Activated CD8-positive, alpha-beta T cell treated with anti-CD3 and anti-CD28 coated beads, Interleukin-2, amount 10 ng/mL, durations not matched to agents 7 days and 5 days (primary cell): ENCODE results near the gene SLC24A4. TPM values are rescaled to one million over a fixed set of nuclear protein-coding genes. Genes with fewer than 3 reads are reported as not detected.

Experiments used
- ATAC-seq: fragments of 150-1000 bp; cut with Tn5 transposase; one replicate; pipeline ENCODE4 v1.10.0; 2021; ENCODE audit warnings: moderate library complexity
- CTCF ChIA-PET: fragments of 350-600 bp; sonication (Branson Sonifier 250); formaldehyde crosslinking; loops from one replicate; lab custom pipeline; 2021; ENCODE audit warnings: antibody characterized with exemption; lab: Charles Lee
- POLR2A ChIA-PET: fragments of 350-600 bp; sonication (Branson Sonifier 250); formaldehyde crosslinking; loops from one replicate; lab custom pipeline; 2021; ENCODE audit warnings: antibody characterized with exemption; lab: Charles Lee
- DNase-seq: peaks from one replicate; pipeline ENCODE4 v3.0.0-alpha.2; 2020
- H3K27ac Mint-ChIP-seq: one replicate; pipeline ENCODE4 v1.8.0; 2021; ENCODE audit warnings: mild to moderate bottlenecking, mixed read lengths
- H3K27me3 Mint-ChIP-seq: one replicate; pipeline ENCODE4 v1.8.0; 2021; ENCODE audit warnings: low read depth, mixed read lengths
- H3K36me3 Mint-ChIP-seq: one replicate; pipeline ENCODE4 v1.8.0; 2021; ENCODE audit warnings: low read depth, mixed read lengths
- H3K4me1 Mint-ChIP-seq: one replicate; pipeline ENCODE4 v1.8.0; 2021; ENCODE audit warnings: low read depth, mixed read lengths
- H3K4me3 Mint-ChIP-seq: one replicate; pipeline ENCODE4 v1.8.0; 2021; ENCODE audit warnings: mild to moderate bottlenecking, mixed read lengths
- H3K9me3 Mint-ChIP-seq: one replicate; pipeline ENCODE4 v1.8.0; 2022; ENCODE audit warnings: mixed read lengths; ENCODE audit not compliant: insufficient read depth
- total RNA-seq, 2 experiments: library from RNA; stranded (reverse); gene quantifications; one replicate each; pipeline ENCODE4 v1.2.3, GENCODE V29; 2021

The SLC24A4 gene
- total RNA-seq, 2 experiments from 2014 or later = 0.05 TPM; not detected in 1

DNA sequence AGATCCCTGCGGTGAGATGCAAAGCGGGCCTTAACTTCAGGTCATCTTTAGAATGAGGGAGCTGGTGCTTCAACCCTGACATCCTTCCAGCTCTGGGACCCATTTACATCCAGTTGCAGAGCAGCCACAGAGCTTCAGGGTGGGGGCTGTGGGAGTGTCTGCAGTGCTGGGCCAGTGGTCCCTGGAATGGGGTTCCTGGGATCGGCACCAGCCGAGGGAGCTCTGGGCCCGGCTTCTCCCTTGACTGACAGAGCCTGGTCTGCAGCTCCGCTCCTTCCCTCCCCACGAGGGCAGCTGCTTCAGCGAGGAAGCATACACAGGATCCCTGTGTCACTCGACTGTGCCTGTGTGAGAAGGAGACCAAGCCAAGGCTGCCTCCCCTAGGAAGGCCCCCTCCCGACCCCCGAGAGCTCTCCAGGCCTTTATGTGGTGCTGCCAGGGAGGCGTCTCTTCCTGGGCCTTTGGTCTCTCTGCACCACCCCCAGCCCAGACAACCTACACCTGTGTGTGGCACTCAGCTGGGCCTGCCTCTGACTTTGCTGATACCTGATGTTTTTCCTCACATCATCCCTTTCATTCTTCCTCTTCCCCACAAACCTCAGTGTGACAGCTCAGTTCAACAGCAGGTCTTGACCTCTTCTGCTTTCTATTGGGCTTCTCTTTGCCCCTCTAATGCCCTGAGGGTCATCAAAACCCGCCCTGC, 142.5 kb downstream of the SLC24A4 start:
- no peak overlapping the region for H3K27ac Mint-ChIP-seq
- peaks cover 2% of the 10 kb centered on the region for H3K36me3 Mint-ChIP-seq
- no peak for DNase-seq
- H3K9me3 Mint-ChIP-seq = peaks cover 18% of the 10 kb centered on the region
- H3K27me3 Mint-ChIP-seq = peaks cover 5% of the 10 kb centered on the region
- CTCF ChIA-PET = interaction anchor here (0.7 to 1.0 kb wide), 2 partner anchors 9 to 11 kb away, joined by 3 read pairs; no protein-coding TSS in a partner anchor
- no peak overlapping the region for H3K4me3 Mint-ChIP-seq
- no peak for ATAC-seq
- POLR2A ChIA-PET = no interaction called here
- H3K4me1 Mint-ChIP-seq = peaks cover 13% of the 10 kb centered on the region

DNA sequence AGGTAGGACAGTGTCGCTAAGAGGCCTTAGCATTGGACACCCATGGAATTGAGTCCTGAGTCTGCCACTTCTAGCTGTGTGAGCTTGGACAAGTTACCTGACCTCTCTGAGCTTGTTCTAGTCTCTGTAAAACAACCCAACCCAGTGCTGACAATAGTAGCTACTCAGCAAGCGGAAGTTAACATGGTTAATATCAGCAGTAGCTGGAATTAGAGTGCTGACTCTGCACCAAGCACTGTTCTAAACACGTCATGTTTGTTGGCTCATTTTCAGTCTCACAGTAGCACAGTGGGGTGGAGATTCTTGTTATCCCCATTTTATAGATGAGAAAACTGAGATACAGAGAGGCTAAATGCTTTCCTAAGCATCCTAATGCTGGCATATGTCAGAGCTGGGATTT, 143.1 kb downstream of the SLC24A4 start:
- H3K9me3 Mint-ChIP-seq = peaks cover 18% of the 10 kb centered on the region

GRCh38 chr14:92469515-92469914, 146.6 kb downstream of the SLC24A4 start:
- POLR2A ChIA-PET = no interaction called here

More for the DNA sequence above, 143.1 kb downstream of the SLC24A4 start:
- Mint-ChIP-seq H3K4me3 (no peak overlapping the region), H3K27me3 (peaks cover 5% of the 10 kb centered on the region), H3K4me1 (peaks cover 13% of the 10 kb centered on the region), H3K27ac (no peak overlapping the region), H3K36me3 (peaks cover 2% of the 10 kb centered on the region)
- CTCF ChIA-PET = interaction anchor here (1.0 kb wide), 2 partner anchors 9 to 10 kb away, joined by 3 read pairs; no protein-coding TSS in a partner anchor
- DNase-seq (no peak), ATAC-seq (no peak)
- POLR2A ChIA-PET = no interaction called here

GRCh38 chr14:92470215-92470614, 147.2 kb downstream of the SLC24A4 start:
- ChIA-PET POLR2A (no interaction called here), CTCF (no interaction called here)
- H3K9me3 Mint-ChIP-seq = peaks cover 18% of the 10 kb centered on the region
- ATAC-seq = no peak
- H3K36me3 Mint-ChIP-seq = peaks cover 2% of the 10 kb centered on the region
- H3K4me3 Mint-ChIP-seq = no peak overlapping the region
- no peak overlapping the region for H3K27ac Mint-ChIP-seq
- H3K4me1 Mint-ChIP-seq = peaks cover 5% of the 10 kb centered on the region
- peaks cover 16% of the 10 kb centered on the region for H3K27me3 Mint-ChIP-seq
- DNase-seq = no peak

More at GRCh38 chr14:92469515-92469914, 146.6 kb downstream of the SLC24A4 start:
- ATAC-seq = no peak
- DNase-seq = no peak
- Mint-ChIP-seq H3K4me3 (no peak overlapping the region), H3K4me1 (peaks cover 5% of the 10 kb centered on the region), H3K9me3 (peaks cover 18% of the 10 kb centered on the region), H3K36me3 (peaks cover 2% of the 10 kb centered on the region), H3K27me3 (peaks cover 16% of the 10 kb centered on the region), H3K27ac (no peak overlapping the region)
- CTCF ChIA-PET = no interaction called here

DNA sequence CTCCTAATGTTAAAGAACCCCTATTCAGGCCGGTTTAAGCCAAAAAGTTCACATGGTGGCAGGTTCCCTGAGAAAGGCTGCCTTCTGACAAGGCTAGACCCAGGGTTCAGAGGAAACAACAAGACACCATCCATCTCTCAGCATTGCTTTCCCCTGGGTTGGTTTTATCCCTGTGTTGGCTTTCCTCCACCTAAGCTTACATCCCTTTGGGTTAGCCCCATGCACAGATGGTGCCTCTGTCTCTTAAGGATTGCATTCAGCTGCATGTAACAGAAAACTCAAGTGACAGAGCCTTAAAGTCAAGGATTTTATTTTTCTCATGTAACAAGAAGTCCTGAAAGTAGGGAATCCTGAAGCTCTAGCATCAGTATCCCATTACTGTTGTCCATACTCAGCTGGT, 147.8 kb downstream of the SLC24A4 start:
- ATAC-seq = no peak
- H3K27ac Mint-ChIP-seq = no peak overlapping the region
- H3K27me3 Mint-ChIP-seq = peaks cover 16% of the 10 kb centered on the region
- CTCF ChIA-PET = no interaction called here
- POLR2A ChIA-PET = no interaction called here
- H3K9me3 Mint-ChIP-seq = peaks cover 18% of the 10 kb centered on the region
- no peak for DNase-seq
- H3K4me1 Mint-ChIP-seq = peaks cover 6% of the 10 kb centered on the region
- H3K36me3 Mint-ChIP-seq = peaks cover 2% of the 10 kb centered on the region
- no peak overlapping the region for H3K4me3 Mint-ChIP-seq

GRCh38 chr14:92471919-92472318, 149.0 kb downstream of the SLC24A4 start:
- H3K4me3 Mint-ChIP-seq = no peak overlapping the region
- peaks cover 2% of the 10 kb centered on the region for H3K36me3 Mint-ChIP-seq
- DNase-seq (no peak), ATAC-seq (no peak)
- CTCF ChIA-PET = no interaction called here
- H3K27ac Mint-ChIP-seq = no peak overlapping the region
- H3K27me3 Mint-ChIP-seq = peaks cover 16% of the 10 kb centered on the region
- POLR2A ChIA-PET = no interaction called here
- H3K4me1 Mint-ChIP-seq = peaks cover 6% of the 10 kb centered on the region
- peaks cover 17% of the 10 kb centered on the region for H3K9me3 Mint-ChIP-seq

DNA sequence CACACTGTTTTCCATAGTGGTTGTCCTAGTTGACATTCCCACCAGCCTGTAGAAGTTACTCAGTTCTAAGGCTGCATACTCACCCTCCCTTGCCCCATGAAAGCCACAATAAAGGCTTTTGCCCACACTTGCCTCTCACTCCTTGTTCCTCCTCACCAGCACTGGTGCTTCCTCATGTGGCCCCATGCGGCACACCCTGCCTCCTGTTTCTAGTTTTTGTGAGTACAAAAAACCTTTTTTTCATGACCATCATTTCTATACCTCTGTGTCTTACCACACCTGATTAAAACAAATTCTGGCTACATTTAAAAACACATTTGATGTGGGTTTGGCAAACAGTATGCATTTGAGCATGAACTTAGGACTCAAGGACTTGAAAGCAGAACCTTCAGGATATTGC, 149.9 kb downstream of the SLC24A4 start:
- Mint-ChIP-seq H3K9me3 (peaks cover 8% of the 10 kb centered on the region), H3K27me3 (peaks cover 14% of the 10 kb centered on the region), H3K36me3 (no peaks in the 10 kb centered on the region), H3K4me3 (no peak overlapping the region), H3K27ac (no peak overlapping the region), H3K4me1 (peaks cover 6% of the 10 kb centered on the region)
- ChIA-PET POLR2A (no interaction called here), CTCF (interaction anchor here (1.3 kb wide), 1 partner anchor 121 kb away, joined by 3 read pairs; no protein-coding TSS in a partner anchor)
- no peak for ATAC-seq
- no peak for DNase-seq

DNA sequence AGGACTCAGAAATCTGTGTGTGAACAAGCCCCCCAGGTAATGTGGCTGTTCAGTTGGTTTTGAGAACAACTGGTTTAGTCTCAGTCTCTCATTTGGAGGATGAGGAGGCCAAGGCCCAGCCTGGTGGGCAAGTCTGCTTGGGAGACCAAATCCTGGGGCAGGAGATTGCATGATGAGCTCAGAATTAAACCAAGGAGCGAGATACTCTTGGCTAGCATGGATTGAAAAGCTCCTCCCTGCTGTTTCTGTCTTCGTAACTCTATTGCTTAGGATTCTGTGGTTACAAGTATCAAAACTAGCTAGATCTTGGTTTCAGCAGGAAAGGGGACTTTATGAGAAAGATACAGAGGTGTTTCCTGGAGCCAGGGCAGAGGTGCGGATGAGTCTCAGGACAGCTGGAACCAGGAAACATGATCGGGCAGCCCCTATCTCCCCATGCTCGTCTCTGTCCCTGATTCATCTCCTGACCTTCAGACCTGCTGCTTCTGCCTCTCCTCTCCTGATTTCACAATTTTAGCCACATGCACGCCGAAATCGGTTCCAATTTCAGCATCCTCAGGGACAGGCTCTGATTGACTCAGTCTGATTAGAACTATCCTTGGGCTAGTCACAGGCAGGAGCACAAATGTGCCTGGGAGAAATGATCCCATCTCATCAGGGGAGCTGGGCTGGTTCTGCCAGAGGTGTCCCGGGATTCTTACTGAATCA, 150.4 kb downstream of the SLC24A4 start:
- ChIA-PET POLR2A (no interaction called here), CTCF (interaction anchor here (1.2 to 1.3 kb wide), 2 partner anchors 8 to 121 kb away, joined by 3 read pairs; no protein-coding TSS in a partner anchor)
- Mint-ChIP-seq H3K4me3 (no peak overlapping the region), H3K27ac (no peak overlapping the region), H3K9me3 (peaks cover 5% of the 10 kb centered on the region), H3K27me3 (peaks cover 14% of the 10 kb centered on the region), H3K4me1 (peaks cover 6% of the 10 kb centered on the region), H3K36me3 (no peaks in the 10 kb centered on the region)
- no peak for ATAC-seq
- no peak for DNase-seq

DNA sequence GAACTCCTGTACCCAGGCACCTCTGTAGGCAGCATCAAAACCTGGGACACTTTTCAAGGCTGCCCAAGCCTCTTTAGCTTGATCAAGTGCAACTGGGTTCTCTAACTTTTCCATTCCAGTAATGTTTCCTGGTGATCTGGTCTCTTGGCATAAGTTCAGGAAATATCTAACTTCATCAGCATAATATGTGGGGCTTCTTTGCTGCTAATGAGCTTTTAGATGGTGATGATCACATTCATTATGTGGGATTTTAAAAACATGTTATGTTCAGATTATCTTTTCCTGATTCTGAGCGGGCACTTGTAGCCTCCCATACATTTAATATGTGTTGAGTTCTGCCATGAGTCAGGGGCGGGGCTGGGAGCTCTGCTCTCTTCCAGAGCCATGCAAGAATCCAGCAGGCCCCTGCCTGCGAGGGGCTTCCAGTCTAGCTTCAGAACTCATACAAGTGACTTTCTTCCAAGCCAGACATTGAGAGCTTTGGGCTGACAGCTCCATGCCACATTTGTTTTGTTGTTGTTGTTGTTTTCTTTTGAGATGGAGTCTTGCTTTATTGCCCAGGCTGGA, 151.1 kb downstream of the SLC24A4 start:
- DNase-seq = no peak
- Mint-ChIP-seq H3K27ac (no peak overlapping the region), H3K27me3 (peaks cover 12% of the 10 kb centered on the region), H3K4me3 (no peak overlapping the region), H3K36me3 (no peaks in the 10 kb centered on the region), H3K4me1 (peaks cover 6% of the 10 kb centered on the region), H3K9me3 (no peaks in the 10 kb centered on the region)
- ChIA-PET CTCF (interaction anchor here (1.2 to 1.3 kb wide), 2 partner anchors 9 to 122 kb away, joined by 3 read pairs; no protein-coding TSS in a partner anchor), POLR2A (no interaction called here)
- no peak for ATAC-seq

DNA sequence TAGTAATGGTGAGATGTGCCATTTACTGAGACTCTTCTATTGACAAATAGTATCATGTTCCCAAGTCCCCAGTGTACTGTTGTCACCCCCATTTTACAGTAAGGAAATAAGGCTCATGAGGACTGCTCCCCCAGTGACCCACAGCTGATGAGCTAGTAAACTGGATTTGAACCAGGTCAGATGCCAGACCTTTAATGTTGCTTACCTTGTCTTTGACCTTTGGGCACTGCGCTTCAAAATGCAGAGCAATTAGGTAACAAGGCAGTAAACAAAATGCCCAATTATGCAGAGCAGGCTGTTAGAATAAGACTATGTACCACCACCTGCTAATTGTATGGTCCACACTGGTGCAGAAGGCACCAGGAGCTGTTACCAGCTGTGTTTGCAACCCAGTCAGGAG, 152.1 kb downstream of the SLC24A4 start:
- H3K27me3 Mint-ChIP-seq = peaks cover 16% of the 10 kb centered on the region
- no peak overlapping the region for H3K4me3 Mint-ChIP-seq
- H3K36me3 Mint-ChIP-seq = no peaks in the 10 kb centered on the region
- H3K4me1 Mint-ChIP-seq = peaks cover 6% of the 10 kb centered on the region
- peaks cover 5% of the 10 kb centered on the region for H3K9me3 Mint-ChIP-seq
- POLR2A ChIA-PET = no interaction called here
- CTCF ChIA-PET = no interaction called here
- DNase-seq (no peak), ATAC-seq (no peak)
- H3K27ac Mint-ChIP-seq = no peak overlapping the region

GRCh38 chr14:92475451-92476187, 152.7 kb downstream of the SLC24A4 start:
- no peak overlapping the region for H3K4me3 Mint-ChIP-seq
- H3K36me3 Mint-ChIP-seq = no peaks in the 10 kb centered on the region
- peaks cover 6% of the 10 kb centered on the region for H3K4me1 Mint-ChIP-seq
- CTCF ChIA-PET = interaction anchor here (0.7 kb wide), 1 partner anchor 10 kb away, joined by 3 read pairs; no protein-coding TSS in a partner anchor
- H3K27ac Mint-ChIP-seq = no peak overlapping the region
- POLR2A ChIA-PET = no interaction called here
- peaks cover 17% of the 10 kb centered on the region for H3K27me3 Mint-ChIP-seq
- no peak for DNase-seq
- ATAC-seq = no peak
- H3K9me3 Mint-ChIP-seq = peaks cover 5% of the 10 kb centered on the region
